Measurements from ENCODE around the gene NPAS2.

Gene NPAS2

DNA sequence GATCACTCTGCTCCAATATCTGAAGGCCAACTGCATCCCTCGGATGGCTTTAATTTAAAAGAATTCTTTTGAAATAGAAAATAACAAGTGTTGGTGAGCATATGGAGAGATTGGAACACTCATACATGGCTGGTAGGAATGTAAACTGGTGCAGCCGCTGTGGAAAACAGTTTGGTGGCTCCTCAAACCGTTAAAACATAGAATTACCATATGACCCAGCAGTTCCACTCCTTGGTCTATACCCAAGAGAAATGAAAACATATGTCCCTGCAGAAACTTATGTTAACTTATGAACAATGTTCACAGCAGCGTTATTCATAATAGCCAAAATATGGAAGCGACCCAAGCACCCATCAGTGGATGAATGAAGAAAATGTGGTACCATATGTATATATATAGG, 60.1 kb downstream of the NPAS2 start:
- DNase-seq (ENCODE audit: low read depth in 1 of 2, low spot score in 1 of 2) = no peak

GRCh38 chr2:100880730-100881129, 60.8 kb downstream of the NPAS2 start:
- DNase-seq (ENCODE audit: low read depth in 1 of 2, low spot score in 1 of 2) = no peak

DNA sequence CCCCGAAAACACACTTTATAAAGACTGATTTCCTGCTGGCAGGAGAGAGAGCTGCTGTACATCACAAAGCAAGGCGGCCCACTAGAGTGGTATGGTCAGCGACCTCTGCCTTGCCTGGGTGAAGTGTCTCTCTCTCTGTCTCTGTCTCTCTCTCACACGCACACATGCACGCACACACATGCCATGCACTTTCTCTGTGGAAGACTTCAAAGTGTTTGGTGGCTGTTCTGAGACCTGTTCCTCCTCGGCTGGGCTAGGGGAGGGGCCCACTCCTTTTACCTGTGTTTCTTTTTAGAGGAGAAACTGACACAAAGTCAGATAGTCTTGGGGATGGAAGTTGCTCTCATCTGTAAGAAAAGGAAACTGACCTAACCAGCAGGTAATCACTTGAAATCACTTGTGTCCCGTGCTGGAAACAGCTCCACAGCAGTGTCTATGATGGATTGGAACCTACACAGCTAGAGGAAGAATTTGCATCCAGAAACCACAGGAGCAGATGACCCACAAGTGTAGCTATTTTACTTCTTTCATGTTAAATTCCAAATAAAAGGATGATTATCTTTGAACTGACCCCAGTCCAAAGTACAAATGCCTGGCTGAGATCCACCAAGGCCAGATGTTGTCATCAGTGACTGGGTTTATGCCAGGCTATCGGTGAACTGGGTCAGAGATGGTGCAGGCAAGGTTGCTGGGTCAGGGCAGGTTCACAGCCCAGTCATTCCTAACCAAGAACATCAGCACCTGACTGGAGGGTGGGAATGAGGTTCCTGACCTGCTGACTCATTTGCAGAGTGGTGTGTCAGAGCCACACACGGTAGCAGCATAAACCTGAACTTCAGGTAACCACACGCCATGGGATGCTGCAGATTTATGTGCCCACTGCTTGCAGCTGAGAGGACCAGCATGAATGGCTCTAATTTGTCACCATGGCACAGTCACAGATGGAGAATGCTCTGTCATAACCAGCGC, 63.0 kb downstream of the NPAS2 start:
- DNase-seq (ENCODE audit: low read depth in 1 of 2, low spot score in 1 of 2) = no peak

DNA sequence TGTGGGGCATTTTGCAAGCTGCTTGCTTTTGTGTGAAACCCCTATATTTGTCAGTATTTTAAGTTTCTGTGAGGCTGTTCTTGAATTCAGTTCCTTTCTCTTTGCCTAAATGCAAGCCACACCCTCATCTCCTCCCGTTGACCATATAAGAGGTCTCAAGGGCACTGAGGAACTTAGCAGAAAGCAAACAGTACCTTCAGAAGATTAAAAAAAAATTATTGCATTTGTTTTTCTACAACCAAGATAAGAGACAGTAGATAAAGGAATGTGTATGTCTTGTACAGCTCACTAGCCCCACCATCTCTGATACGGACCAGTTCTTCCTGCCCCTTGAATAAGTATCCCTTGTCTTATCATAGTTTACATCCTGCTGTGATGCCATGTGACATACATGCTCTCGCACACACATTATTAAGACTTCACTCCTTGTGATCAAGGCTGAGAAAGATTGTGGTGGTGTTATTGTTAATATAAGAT, 64.2 kb downstream of the NPAS2 start:
- DNase-seq (ENCODE audit: low read depth in 1 of 2, low spot score in 1 of 2) = no peak

DNA sequence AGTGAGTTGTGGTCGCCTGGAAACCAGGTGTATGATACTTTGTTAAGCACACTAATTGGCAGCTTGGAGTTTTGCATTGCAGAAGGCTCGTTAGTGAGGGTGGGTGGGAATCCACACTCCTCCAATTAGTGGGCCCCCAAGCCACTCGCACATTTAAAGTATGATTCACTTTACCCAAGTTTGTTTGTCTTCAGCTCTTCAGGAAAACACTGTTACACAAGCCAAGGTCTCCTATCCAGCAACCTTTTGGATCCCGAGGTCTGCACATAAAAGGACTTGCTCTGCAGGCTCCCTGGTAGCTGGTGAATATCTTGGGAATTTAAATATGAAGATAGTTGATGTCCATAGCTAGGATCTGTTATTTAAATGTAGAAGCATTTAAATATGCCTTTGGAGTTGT, 66.1 kb downstream of the NPAS2 start:
- no peak for DNase-seq (ENCODE audit: low read depth in 1 of 2, low spot score in 1 of 2)

- no peak for DNase-seq (ENCODE audit: low read depth in 1 of 2, low spot score in 1 of 2)
Measured at GRCh38 chr2:100887039-100887578, 67.2 kb downstream of the NPAS2 start.

DNA sequence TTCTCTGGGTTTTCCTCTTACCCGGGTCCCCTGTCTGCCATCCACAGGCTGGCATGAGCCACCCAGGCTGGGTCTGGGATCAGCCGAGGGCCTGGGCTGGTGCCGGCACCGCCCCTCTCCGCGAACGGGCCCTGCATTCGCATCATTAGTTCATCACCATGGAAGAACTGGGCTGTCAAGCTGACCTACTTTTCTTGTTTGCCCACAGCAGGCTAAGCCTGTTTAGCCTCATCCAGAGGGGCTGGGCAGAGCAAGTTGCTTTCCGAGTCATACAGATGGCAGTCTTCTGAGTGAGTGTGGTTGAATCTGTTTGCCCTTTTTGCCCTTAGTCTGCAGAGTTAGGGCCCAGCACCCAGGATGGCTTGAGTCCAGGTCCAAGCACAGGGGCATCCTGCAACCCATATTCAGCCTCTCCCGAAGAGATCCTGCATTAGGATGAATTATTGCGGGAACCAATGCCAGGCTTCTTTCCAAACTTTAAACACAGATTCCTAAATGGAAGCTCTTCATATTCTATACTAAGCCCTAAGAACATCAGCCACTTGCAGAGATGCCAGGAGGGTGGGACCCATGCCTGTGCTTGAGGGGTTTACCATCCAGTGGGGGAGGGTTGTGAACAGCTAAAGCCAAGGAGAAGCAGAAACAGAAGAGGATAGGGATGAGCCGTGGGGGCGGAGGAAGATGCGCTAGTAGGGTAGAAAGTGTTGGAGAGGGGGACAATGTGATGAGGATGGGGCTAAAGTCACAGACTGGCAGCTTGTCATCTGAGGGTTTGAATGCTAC, 68.0 kb downstream of the NPAS2 start:
- DNase-seq (ENCODE audit: low read depth in 1 of 2, low spot score in 1 of 2) = no peak

DNA sequence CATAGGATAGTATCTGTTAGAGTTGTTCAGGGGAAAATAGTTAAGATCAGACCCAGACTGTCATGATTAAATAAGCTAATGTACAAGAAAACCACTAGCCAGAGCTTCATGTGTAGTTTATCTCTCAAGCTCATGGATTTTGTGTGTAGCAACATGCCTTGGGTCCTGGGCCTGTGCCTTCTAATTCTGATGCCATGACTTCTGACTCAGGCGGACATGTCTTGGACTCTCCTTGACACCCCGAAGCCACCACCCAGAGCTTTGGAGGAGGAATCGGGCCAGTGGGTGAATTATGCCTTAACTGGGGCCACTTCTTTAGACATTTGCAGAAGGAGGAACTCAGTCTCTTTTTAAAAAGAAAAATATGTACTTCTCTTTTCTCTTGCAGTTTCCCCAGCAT, 68.7 kb downstream of the NPAS2 start:
- no peak for DNase-seq (ENCODE audit: low read depth in 1 of 2, low spot score in 1 of 2)

DNA sequence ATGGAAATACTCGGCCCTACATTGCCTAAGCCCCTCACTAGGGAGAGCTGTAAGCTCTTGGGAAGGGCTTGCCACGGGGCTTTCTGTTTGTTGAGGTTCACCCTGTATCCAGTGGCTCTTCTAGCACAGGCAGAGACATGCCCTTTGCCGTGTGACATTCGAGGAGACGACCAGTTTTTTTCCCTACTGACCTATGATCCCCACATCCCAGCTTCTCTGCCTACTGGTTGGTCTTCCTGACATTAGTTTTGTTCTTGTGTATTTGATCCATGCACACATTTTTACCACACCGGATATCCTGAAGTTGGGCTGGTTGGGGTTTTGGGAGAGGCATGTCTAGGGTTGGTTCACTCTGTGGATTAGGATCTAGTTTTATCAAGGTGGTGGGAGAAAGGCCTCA, 69.3 kb downstream of the NPAS2 start:
- no peak for DNase-seq (ENCODE audit: low read depth in 1 of 2, low spot score in 1 of 2)

- no peak for DNase-seq (ENCODE audit: low read depth in 1 of 2, low spot score in 1 of 2)
Measured at GRCh38 chr2:100891906-100892642, 72.1 kb downstream of the NPAS2 start.

DNA sequence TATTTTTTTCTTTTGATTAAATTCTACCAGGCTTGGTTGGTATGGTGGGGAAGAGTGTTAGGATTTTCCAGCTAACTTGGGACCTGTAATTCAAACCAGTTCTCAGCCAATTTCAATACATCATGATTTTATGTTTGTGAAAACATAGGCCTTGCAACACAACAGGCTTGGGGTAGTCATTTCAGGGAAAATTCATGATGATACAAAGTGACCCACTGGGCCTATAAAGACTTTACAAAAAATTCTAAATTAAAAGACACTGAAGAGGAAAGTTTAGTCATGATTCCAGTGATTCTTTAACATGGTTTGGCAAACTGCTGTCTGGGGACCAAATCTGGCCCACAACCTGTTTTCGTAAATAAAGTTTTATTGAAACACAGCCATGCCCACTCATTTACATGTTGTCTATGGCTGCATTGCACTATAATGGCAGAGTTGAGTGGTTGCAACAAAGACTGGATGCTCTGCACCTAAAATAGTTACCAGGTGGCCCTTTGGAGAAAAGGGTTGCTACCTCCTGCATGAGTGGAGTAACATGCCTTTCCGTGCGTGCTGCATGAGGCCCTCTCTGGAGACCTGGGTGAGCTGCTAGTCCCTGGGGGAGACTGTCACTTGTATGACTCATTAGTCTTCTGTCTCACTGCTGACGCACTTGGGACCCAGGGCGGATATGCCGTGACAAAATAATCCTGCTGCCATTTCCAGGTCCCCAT, 73.6 kb downstream of the NPAS2 start:
- DNase-seq (ENCODE audit: low read depth in 1 of 2, low spot score in 1 of 2) = no peak

GRCh38 chr2:100894105-100894795, 74.3 kb downstream of the NPAS2 start:
- no peak for DNase-seq (ENCODE audit: low read depth in 1 of 2, low spot score in 1 of 2)

DNA sequence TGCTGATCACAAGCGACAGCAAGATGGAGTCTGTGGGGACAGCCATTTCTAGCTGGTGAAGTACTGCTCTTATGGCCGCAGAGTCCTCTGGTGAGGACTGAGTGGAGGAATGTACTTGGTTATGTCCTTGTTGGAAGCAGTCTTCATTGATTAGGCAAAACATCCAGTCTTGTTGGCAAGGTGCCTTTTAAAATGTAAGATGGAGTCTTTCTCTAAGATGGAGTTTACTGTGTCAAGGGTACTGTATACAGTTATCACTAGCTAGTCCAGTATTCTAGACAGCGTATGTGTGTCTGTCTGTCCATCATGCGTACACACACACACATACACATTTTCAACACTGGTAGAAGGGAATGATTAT, 74.8 kb downstream of the NPAS2 start:
- no peak for DNase-seq (ENCODE audit: low read depth in 1 of 2, low spot score in 1 of 2)

DNA sequence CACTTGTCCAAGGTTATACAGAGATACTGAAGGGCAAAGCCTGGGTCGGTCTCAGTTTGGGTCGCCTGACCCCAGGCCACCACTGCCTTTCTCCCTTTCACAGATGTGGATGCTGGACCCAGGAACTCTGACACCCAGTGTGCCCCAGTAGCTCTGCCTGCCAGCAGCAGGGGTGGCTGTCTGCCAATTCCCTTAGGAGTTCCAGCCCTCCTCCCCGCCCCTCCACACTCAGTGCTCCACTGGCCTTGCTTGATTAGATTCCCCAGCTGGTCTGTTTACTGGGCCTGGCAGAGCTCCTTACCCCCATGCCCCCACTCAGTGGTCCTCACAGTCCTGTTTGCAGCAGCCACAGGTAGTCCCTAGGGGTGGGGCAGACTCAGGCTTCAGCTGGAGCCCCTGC, 75.5 kb downstream of the NPAS2 start:
- no peak for DNase-seq (ENCODE audit: low read depth in 1 of 2, low spot score in 1 of 2)

DNA sequence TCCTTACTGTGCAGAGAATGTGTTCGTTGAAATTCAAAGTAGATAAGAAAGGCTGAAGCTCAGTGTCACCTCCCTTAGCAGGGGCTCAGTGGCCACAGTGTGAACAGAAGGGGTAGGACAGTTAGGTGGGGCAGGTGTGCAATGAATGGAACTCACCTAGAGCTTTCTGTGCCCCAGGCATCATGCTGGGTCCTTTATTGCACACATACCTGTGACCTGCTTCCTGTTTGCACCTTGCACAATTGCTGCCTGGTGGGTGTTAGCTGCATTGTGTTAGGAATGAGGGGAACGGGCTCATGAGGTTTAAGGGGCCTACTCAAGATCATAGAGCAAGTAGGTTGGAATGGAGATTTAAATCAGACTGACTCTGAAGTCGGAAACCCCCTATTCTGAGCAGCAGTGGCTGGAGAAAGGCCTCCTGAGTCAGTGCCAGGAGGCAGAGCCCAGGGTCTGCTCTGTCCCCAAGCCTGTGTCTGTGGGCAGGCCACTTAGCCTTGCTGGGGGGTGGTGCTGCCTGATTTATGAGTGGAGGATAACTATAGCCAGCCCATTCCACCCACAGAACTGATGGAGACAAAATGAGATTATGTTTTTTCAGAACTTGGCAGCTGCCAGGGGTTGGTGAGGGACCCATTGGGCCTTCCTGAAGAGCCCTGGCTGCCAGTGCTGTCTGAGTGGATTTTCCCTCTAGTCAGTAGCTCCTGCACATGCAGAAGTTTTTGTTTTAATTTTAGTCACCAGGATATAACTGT, 76.2 kb downstream of the NPAS2 start:
- DNase-seq (ENCODE audit: low read depth in 1 of 2, low spot score in 1 of 2) = no peak

DNA sequence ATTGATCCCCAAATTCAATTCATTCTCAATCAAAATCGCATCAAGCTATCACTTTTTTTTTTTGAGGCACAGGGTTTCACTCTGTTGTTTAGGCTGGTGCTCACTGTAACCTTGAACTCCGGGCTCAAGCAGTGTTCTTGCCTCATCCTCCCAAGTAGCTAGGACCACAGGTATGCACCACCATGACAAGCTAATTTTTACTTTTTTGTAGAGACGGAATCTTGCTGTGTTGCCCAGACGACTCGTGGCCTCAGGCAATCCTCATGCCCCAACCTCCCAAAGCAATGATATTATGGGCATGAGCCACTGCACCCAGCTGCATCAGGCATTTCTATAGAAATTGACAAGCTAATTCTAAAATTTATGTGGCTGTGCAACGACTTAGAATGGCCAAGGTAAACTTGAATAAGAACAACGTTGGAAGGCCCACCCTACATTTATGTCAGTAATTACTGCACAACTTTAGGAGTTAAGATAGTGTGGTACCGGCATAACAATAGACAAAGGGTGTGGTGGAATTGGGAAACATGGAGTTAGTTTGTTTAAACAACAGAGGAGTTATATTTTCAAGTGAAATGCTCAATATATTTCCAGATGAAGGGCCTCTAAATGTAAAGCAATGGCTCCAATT, 78.2 kb downstream of the NPAS2 start:
- no peak for DNase-seq (ENCODE audit: low read depth in 1 of 2, low spot score in 1 of 2)

DNA sequence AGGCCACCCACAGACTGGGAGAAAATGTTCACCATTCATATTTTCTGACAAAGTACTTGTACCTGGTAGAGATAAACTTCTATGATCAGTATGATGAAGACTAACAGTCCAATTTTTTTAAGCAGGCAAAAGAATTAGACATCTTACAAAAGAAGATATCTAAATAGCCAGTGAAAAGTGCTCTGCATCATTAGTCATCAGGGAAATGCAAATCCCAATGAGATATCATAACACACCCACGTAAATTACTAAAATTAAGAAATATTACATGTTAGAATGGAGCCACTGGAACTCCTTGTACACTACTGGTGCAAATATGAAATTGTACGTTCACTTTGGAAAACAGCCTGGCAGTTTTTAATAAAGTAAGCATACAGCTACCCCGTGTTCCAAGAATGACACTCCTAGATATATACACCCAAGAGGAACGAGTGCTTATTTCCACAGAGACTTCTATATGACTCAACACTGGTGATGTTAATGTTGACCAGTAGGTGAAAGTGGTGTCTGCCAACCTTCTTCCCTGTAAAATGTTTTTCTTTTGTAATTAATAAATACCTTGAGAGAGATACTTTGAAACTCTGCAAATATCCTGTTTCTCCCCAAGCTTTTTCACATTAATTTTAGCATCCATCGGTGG, 80.3 kb downstream of the NPAS2 start:
- no peak for DNase-seq (ENCODE audit: low read depth in 1 of 2, low spot score in 1 of 2)

GRCh38 chr2:100902817-100903405, 83.0 kb downstream of the NPAS2 start:
- DNase-seq (ENCODE audit: low read depth in 1 of 2, low spot score in 1 of 2) = no peak

Measured in stimulated activated CD4-positive, alpha-beta T cell treated with anti-CD3 and anti-CD28 coated beads, Interleukin-15, amount 100 ng/mL, for 1 hour (primary cell).